Epithelial cell of prostate (primary cell): Measurements from ENCODE around the gene AP4S1.
"Not testable (repeated sequence)": the region's sequence is repeated elsewhere in the genome, so short reads cannot be mapped to it uniquely, and the experiment has no call there.

ENCODE experiments used
- DNase-seq: peaks from one replicate; pipeline ENCODE4 v3.0.0-alpha.2; 2011; ENCODE audit warnings: low read depth, low spot score
- H3K27ac ChIP-seq: fragments of 450-650 bp; 2 replicates; pipeline ENCODE4 v1.5.1; 2017; ENCODE audit warnings: mild to moderate bottlenecking

The AP4S1 gene

DNA sequence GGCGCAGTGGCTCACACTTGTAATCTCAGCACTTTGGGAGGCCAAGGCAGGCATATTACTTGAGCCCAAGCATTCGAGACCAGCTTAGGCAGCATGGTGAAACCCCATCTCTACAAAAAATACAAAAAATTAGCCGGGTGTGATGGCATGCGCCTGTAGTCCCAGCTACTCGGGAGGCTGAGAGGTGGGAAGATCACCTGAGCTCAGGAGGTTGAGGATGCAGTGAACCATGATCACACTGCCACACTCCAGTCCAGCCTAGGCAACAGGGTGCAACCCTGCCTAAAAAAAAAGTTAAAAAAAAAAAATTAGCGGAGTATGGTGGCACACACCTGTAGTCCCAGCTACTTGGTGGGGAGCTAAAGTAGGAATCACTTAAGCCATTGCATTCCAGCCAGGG is 21.4 kb upstream of the AP4S1 start:
- DNase-seq, H3K27ac ChIP-seq: not testable (repeated sequence)

DNA sequence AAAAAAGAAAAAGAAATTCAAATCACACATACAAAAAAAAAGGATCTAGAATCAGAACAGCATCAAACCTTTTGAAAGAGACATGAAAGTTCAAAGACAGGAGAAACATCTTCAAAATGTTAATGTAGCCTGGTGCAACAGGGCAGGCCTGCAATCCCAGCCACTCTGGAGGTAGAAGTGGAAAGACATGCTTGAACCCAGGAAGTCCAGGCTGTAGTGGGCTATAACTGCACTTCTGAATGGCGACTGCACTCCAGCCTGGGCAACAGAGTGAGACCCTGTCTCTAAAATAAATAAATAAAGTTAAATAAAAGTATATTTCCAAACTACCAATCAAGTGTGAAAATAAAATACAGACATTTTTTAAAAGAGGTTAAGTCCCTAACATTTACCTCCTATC is 18.7 kb upstream of the AP4S1 start:
- H3K27ac ChIP-seq = no peak overlapping the region
- no peak for DNase-seq

DNA sequence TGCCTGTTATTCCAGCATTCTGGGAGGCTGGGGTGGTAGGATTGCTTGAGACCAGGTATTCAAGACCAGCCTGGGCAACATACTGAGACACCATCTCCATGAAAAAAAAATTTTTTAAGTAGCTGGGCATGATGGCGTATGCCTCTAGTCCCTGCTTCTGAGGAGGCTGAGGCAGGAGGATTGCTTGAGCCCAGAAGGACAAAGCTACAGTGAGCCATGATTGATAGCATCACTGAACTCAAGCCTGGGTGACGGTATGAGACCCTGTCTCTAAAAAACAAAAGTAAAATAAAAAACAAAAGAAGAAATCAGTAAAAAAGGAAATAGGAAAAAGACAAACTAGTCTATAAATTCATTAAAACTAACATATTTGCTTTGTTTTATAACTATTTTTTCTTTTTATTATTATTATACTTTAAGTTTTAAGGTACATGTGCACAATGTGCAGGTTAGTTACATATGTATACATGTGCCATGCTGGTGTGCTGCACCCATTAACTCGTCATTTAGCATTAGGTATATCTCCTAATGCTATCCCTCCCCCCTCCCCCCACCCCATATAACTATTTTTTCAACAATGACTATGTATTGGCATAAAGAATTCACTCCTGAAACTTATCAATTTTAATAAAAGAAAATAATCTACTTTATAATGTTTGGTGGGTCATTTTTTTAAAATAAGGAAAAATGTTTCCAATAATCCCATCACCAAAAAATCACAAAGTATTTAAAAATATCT is 15.4 kb upstream of the AP4S1 start:
- no peak overlapping the region for H3K27ac ChIP-seq
- no peak for DNase-seq

DNA sequence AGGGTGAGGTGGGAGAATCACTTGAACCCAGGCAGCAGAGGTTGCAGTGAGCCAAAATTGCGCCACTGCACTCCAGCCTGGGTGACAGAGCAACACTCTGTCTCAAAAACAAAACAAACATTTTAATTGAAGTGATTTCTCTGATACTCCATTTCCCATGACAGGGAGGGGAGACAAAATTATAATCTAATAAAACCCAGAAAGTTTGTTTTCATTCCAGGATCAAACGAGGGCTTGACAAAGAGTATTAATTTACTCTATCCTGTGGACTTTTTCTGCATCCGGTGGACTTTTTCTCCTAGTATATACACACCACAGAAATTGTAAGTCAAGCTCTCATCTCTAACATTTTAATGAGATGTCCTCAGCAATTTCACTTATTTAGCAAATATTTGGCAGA is 14.5 kb upstream of the AP4S1 start:
- DNase-seq = no peak
- H3K27ac ChIP-seq = no peak overlapping the region

DNA sequence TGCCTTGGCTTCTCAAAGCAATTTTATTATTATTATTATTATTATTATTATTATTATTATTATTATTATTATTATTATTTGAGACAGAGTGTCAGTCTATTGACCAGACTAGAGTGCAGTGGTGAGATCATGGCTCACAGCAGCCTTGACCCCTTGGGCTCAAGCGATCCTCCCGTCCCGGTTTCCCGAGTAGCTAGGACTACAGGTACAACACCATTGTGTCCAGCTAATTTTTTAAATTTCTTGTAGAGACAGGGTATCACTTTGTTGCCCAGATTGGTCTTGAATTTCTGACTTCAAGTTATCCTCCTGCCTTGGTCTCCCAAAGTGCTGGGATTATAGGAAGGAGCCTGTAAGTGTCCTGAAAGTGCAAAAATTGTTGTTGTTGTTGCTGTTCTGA is 11.6 kb upstream of the AP4S1 start:
- DNase-seq = no peak
- no peak overlapping the region for H3K27ac ChIP-seq

DNA sequence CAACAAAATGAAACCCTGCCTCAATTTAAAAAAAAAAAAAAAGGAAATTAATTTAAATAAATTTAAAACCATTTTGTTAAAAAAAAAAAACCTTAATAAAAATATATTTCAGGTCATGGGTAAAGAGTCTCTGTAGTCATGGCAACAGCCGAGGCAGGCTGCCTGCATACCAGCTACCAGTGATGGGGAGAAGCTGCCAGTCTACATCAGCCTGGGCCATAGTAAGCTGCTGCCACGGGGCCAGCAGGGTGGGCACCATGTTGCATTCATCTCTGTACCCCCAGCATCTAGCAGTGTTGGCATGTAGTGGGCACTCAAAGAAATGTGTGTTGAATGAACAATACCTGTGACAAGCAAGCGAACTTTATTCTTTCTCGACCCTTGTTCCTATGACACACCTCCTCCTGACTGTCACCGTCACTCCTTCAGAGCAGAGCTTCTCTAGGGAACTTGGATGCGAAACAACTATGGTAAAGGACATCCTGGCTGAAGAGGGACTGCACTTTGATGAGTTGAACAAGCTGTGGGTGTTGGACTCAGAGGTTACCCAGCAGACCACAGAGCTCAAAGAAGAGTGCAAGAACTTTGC is 7.3 kb upstream of the AP4S1 start:
- H3K27ac ChIP-seq = no peak overlapping the region
- no peak for DNase-seq

DNA sequence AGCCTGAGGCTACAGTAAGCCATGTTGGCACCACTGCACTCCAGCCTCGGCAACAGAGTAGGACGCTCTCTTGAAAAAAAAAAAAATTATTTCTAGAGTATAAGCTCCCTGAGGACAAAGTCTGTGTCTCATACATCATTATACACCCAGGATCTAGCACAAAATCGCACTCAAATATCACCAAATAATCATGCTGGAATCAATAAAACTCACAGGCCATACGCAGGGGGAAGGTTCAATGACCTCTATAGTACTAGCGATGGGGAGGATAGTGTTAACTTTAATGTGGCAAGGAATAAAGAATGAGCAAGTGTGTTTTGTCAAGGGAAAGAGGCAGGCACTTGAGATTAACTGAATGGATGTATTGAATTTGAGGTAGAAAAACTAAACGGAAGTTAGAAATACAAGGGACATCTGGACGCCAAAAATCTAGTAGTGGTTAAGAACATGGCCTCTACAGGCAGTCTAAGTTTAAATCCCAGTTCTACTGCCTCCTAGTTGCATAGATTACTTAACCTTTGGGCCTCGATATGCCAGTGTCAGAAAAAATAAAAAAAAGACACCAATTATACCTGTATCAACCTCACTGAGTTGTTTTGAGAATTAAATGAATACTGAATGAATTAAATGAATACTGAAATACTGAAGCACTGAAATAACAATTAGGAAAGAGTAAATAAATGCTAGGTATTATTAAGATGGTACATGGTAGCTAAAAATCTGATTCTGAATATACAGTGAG is 4.4 kb upstream of the AP4S1 start:
- no peak for DNase-seq
- H3K27ac ChIP-seq = no peak overlapping the region

DNA sequence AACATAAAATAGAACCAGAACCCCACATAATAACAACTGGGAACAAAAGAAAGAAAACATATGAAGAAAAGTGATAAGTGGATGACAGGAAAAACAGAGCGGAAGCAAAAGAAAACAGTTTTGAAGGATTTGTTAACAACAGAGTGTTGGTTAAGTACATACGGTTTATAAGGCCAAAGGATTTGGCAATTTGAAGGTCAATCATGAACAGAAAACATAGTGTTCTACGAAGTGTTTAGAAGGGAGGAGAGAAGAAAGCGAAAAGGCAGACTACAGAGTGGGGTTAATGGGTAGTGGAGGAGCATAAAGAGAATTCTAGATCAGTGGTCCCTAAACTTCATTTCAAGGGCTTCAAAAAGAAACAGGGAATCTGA is 3.9 kb upstream of the AP4S1 start:
- no peak for DNase-seq
- no peak overlapping the region for H3K27ac ChIP-seq

DNA sequence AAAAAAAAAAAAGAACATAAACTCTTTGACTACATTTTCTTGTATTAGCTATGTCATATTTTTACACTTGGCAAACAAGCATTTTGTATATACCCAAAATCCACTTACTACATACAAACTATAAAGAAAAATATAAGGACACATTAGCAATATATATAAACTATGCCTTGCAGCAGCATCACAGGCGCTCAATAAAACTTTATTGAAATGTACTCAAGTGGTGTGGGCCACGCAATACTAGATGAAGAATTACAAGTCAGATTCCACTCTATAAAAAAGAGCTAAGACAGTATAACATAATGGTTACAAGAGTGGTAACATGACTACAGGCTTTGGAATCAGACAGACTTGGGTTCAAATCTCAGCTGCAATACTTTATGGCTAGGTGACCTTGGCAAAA is 3.1 kb upstream of the AP4S1 start:
- no peak overlapping the region for H3K27ac ChIP-seq
- DNase-seq = no peak

DNA sequence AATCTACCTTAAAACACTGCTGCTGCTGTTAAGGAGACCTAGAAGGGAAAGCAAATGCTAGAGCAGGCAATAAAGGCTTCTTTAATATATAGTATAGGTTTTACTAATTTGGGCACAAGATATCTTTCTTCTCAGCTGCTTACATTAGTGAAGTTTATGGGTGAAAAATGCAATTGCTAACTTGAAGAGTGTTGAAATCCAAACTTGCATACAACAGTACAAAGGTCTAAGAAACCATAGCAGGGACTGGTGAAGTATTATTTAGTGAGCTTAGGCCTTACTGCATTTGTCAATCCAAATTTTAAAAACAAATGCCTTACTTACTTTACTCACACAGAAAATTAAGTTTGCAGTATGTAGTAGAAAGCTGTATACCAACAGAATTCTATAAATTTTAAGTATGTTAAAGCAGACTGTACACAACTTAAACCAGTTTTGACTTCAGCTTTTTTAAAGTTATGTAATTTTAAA is 1.4 kb upstream of the AP4S1 start:
- no peak overlapping the region for H3K27ac ChIP-seq
- DNase-seq = no peak

DNA sequence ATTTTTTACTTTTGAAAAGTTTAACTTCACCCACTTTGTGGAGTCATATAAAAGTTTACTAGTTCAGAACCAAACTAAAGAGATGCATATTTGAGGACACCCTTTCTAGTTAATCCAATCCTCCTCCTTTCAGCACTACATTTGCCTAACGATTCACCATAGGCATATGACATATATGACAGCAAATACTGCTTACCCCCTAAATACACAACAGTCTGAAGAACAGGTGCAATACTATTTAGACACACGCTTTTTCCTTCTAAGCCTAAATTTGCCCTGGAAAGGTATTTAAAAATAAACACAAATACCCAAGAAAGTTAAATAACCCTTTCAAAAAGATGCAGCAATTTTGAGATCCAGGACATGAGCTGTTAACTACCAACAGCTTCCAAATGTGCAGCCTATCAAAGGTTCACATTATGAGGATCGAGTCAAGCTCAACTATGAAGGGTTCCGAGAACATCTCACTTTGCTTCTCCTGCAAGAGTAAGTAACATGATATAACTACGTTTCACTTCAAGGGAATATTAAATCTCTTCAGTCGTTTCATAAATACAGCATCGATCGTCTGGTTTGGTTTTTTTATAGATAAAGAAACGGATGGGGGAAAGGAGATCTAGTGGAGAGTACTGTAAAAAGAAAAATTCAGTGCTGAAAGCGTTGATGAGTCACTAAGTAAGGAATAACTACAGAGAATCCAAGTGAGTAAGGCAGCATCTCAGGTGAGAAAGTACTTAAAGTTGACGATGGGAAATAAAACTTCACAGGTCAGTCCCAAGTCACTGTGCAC is 677 bp upstream of the AP4S1 start:
- DNase-seq = no peak
- peak overlapping the region; percentile 98 for H3K27ac ChIP-seq

DNA sequence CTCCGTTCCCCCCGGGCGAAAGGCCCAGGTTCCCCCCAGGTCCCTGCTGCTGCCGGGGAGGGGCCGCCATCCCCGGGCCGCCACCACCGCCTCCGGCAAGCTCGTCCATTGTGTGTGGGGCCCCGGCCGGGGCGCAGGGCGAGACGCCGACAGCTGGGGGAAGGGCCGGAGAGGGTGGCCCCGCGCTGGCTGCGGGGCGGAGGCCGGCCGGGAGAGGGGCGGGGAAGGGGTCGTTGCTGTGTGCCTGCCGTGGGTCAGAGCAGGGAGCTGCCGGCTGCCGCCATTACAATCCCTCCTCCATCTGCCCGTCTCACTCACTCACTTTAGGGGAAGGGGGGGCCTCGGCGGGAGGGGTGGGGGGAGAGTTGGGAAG is 614 bp downstream of the AP4S1 start, which contains the start of gene STRN3:
STRN3 (minus strand) TSS at position 303 of the 373 bp plus-strand sequence; CDS start at position 109, 194 bp downstream.
- no peak for DNase-seq
- H3K27ac ChIP-seq = peak within 1 kb of the TSS; percentile 98

DNA sequence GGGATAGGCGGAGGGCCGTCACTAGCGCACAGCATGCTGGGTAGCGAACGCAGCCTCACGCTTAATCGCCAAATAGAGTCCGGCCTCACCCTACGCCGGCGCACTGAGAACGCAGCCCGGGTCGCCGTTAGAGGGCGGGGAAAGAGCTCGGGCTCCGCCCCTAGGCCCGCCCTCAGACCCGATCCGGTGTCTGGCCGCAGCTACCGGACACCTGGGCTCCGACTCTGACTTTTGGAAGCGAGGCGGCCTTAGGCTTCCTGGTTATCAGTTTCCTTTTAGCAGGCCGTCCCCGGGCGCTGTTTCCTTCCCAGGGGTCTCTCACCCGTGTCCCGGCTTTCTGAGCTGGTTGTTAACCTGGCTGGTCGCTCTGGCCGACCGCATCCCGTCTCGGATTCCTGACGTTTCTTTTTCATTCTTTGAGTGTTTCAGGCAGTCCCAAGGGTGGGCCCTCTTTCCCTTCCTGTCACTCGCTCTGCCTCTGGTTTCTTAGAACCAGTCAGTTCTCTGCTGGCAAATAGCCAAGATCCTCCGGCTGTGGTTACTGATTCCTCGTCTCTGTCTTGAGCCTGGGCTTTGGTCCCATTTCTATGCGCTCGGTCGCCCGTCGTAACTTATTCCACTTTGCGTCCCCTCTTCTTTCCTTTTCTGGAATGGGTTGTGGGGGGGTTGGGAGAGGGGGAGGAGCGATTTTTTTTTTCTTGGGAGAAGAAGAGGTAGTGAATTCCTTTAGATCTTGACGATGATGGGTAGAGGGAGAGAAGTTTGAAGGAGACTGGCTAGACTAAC is 1.2 kb downstream of the AP4S1 start:
- DNase-seq = peak; percentile 87
- H3K27ac ChIP-seq = peak overlapping the region; percentile 98

DNA sequence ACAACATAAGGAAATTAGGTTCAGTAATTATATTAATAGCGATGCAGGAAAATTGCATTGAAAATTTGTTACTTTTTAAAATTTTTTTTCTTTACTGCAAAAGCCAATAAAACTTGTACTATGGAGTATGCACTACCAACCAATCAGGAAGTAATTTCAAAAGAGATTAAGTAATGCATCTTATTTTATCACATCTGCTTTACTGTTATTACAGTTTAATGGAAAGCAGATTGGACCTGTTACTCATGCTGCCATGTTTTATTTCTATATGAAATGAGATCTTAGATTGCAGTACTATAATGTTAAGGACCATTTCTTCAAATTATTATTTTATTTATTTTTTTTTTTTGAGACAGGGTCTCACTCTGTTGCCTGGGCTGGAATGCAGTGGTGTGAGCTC is 2.4 kb downstream of the AP4S1 start:
- peak overlapping the region; percentile 98 for H3K27ac ChIP-seq
- no peak for DNase-seq

DNA sequence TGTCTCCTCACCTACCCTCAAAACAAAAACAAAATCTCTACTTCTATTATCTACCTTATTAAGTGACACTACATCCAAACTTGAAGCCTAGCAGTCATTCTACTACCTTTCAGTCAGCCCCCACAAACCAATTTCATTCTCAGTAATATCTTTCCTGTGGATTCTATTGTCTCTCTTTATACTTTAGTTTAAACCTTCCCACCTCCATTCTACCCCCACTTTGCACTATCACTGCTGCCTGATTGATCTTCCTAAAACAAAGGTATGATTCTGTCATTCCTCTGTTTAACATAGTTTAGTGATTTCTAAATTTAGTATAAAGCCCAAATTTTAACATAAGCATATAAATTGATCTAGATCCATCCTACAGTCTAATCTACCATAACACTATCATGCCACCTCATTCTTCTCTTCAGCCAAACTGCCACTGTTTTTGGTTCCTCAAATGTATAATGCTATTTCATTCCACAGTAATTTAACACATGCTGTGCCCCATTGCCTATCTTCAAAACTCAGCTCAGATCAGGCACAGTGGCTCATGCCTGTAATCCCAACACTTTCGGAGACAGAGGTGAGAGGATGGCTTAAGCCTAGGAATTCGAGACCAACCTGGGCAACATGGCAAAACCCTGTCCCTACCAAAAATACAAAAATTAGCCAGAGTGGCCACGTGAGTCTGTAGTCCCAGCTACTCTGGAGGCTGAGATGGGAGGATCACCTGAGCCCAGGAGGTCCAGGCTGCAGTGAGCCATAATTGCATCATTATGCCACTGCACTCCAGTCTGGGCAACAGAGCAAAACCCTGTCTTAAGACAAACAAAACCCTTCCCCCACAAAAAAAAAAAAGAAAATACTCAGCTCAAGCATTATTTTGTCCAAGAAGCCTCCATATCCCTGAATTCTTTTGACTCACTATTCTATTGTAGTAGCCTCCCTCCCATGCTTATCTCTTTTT is 3.8 kb downstream of the AP4S1 start:
- peak overlapping the region; percentile 2 for H3K27ac ChIP-seq
- no peak for DNase-seq

DNA sequence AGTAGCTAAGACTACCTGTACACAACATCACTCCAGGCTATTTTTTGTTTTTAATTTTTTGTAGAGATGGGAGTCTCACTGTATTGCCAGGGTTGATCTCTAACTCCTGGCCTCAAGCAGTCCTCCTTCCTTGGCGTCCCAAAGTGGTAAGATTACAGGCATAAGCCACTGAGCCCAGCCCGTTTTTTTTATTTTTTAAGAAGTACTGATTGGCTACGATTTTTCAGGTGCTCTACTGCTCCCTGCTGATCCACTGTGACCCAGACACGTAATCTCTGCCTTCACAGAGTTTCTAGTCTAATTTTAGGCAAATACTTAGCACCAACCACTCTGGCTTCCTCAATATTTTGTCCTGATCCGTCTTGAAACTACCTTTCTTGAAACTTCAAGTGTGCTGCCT is 5.0 kb downstream of the AP4S1 start:
- H3K27ac ChIP-seq = no peak overlapping the region

DNA sequence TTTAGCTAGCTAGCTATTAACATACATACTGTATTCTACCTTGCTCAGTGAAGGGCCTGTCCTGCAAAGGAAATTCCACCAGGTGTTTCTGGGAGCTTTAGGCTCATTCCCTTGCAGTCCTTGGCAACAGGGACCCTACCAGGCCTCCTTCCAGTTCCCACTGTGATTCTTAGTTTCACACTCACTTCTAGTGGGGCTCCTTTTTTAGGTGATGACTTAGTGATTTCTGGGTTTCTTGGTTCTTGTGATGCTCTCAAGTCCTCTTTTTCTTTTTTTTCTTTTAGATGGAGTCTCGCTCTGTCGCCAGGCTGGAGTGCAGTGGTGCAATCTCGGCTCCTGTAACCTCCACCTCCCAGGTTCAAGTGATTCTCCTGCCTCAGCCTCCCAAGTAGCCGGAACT is 11.1 kb downstream of the AP4S1 start:
- DNase-seq = no peak
- no peak overlapping the region for H3K27ac ChIP-seq

More for the DNA sequence above, 5.0 kb downstream of the AP4S1 start:
- no peak for DNase-seq

DNA sequence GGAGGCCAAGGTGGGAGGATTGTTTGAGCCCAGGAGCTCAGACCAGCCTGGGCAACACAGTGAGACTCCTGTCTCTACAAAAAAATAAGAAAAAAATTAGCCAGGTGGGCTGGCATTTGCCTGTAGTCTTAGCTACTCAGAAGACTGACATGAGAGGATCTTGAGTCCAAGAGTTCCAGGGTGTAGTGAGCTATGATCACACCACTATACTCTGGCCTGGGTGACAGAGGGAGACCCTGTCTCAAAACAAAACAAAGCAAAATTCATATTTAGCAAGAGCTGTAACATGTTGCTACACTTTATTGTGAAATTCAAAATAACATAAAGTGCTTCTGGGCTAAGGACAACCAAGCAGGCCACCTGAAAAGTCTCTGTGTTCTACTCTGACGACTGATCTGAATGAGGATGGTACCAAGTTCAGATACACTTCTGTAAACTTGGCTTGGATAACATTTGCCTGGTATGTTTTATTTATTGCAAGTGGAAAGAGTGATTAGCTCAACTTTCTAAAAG is 12.3 kb downstream of the AP4S1 start:
- DNase-seq = no peak
- no peak overlapping the region for H3K27ac ChIP-seq
